Uterus (tissue), 4 donors: Measurements from ENCODE around the gene BAG3. TPM values are rescaled to one million over a fixed set of nuclear protein-coding genes. Genes with fewer than 3 reads are reported as not detected.
A peak's percentile ranks its signal among the peaks of the same experiment; 100 is the strongest.

Experiments used
- DNase-seq, 2 donors: peaks; one replicate each; pipeline ENCODE4 v3.0.0-alpha.2; 2019 to 2020
- H3K27ac ChIP-seq, 2 donors: fragments of 200-600 bp; sonication (generic); 1 replicate in 1 of 2; 2 replicates in 1 of 2; pipeline ENCODE4 v1.5.1; 2016 to 2018
- H3K27me3 ChIP-seq, 2 donors: fragments of 200-600 bp; sonication (generic); one replicate each; pipeline ENCODE4 v1.5.1; 2018 to 2019; ENCODE audit warnings: control low read depth in 1 of 2
- H3K36me3 ChIP-seq, 2 donors: fragments of 200-600 bp; sonication (generic); one replicate each; pipeline ENCODE4 v1.5.1; 2019; ENCODE audit warnings: control low read depth in 1 of 2
- H3K4me1 ChIP-seq, 2 donors: fragments of 200-600 bp; sonication (generic); one replicate each; pipeline ENCODE4 v1.5.1; 2018 to 2019; ENCODE audit warnings: control low read depth in 1 of 2
- H3K4me3 ChIP-seq, 2 donors: fragments of 200-600 bp; sonication (generic); 1 replicate in 1 of 2; 2 replicates in 1 of 2; pipeline ENCODE4 v1.5.1; 2018 to 2019; ENCODE audit warnings: mild to moderate bottlenecking in 1 of 2
- H3K9me3 ChIP-seq, 2 donors: fragments of 200-600 bp; sonication (generic); one replicate each; pipeline ENCODE4 v1.5.1; 2019; ENCODE audit warnings: control low read depth in 1 of 2
- POLR2A ChIP-seq, 2 donors: fragments of 450-650 bp; IDR thresholded peaks; one replicate each; pipeline ENCODE4 v1.6.1; 2016; ENCODE audit warnings: antibody characterized with exemption in 2 of 2, mild to moderate bottlenecking in 1 of 2, moderate library complexity in 1 of 2
- intact Hi-C: fragments of 100-400 bp; cut with DNase I; formaldehyde crosslinking; loops from one replicate; pipeline ENCODE4 v1.15.1; 2023; ENCODE audit warnings: low total_unique reads
- total RNA-seq, 4 donors: library from RNA; depleted of rRNA in 3 of 4; stranded (reverse); fragments of >200 nt in 3 of 4; gene quantifications; one replicate each; pipeline versions ENCODE4 v1.1.0 to v1.2.4, GENCODE V29; 2014 to 2023
- TF ChIP-seq, protein P1 (sequence below), 4 experiments: fragments of 200-600 bp in 2 of 4; fragments of 450-650 bp in 2 of 4; sonication (generic) in 2 of 4; IDR thresholded peaks; one replicate each; pipeline ENCODE4 v1.5.1; 2016 to 2019; ENCODE audit warnings: antibody characterized with exemption in 4 of 4, mild to moderate bottlenecking in 2 of 4, moderate library complexity in 1 of 4
- donor health status: DM: yes; HTN: yes; CAD: no.

BAG3 gene
- total RNA-seq, 4 donors from 2014 or later = 6.6 to 44.1 (median 22.4) TPM

DNA sequence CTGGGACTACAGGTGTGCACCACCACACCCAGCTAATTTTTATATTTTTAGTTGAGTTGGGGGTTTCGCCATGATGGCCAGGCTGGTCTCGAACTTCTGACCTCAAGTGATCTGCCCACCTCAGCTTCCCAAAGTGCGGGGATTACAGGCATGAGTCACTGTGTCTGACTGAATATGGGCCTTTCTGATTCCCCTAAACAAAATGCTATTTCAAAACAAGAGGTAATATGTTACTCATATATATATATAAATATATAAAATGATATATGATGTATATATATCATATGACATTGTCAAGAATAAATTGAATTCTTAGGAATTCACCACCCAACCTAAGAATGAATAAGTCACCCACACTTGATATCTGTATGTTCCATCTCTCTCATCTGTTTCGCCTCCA is 41.7 kb upstream of the BAG3 start:
- Histone ChIP-seq H3K4me1 (no peaks in the 10 kb centered on the region), H3K27me3 (no peaks in the 10 kb centered on the region), H3K27ac (no peak overlapping the region), H3K4me3 (no peak overlapping the region), H3K36me3 (no peaks in the 10 kb centered on the region), H3K9me3 (no peaks in the 10 kb centered on the region)
- intact Hi-C loops = no loop called here
- no peak for TF ChIP-seq POLR2A (IDR thresholded peaks at IDR 0.05)
- TF ChIP-seq, protein P1, sequence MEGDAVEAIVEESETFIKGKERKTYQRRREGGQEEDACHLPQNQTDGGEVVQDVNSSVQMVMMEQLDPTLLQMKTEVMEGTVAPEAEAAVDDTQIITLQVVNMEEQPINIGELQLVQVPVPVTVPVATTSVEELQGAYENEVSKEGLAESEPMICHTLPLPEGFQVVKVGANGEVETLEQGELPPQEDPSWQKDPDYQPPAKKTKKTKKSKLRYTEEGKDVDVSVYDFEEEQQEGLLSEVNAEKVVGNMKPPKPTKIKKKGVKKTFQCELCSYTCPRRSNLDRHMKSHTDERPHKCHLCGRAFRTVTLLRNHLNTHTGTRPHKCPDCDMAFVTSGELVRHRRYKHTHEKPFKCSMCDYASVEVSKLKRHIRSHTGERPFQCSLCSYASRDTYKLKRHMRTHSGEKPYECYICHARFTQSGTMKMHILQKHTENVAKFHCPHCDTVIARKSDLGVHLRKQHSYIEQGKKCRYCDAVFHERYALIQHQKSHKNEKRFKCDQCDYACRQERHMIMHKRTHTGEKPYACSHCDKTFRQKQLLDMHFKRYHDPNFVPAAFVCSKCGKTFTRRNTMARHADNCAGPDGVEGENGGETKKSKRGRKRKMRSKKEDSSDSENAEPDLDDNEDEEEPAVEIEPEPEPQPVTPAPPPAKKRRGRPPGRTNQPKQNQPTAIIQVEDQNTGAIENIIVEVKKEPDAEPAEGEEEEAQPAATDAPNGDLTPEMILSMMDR (IDR thresholded peaks at IDR 0.05) = no peak
- DNase-seq = no peak

DNA sequence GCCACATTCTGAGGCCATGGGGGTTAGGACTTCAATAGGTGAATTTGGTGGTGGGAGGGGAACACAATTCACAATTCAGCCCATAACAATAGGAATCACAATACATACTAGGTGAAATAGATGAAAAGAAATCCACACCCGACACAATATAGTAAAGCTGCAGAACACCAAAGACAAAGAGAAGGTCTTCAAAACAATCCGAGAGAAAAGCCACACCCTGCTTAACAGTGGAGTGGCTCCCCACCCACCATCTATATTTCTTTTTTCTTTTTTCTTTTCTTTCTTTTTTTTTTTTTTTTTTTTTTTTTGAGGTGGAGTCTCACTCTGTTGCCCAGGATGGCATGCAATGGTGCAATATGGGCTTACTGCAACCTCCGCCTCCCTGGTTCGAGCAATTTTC is 39.7 kb upstream of the BAG3 start:
- DNase-seq = no peak
- TF ChIP-seq POLR2A (IDR thresholded peaks at IDR 0.05) = no peak
- TF ChIP-seq, protein P1 (IDR thresholded peaks at IDR 0.05) = no peak
- Histone ChIP-seq H3K4me1 (no peaks in the 10 kb centered on the region), H3K27ac (no peak overlapping the region), H3K4me3 (no peak overlapping the region), H3K9me3 (no peaks in the 10 kb centered on the region), H3K36me3 (no peaks in the 10 kb centered on the region), H3K27me3 (no peaks in the 10 kb centered on the region)
- intact Hi-C loops = no loop called here

DNA sequence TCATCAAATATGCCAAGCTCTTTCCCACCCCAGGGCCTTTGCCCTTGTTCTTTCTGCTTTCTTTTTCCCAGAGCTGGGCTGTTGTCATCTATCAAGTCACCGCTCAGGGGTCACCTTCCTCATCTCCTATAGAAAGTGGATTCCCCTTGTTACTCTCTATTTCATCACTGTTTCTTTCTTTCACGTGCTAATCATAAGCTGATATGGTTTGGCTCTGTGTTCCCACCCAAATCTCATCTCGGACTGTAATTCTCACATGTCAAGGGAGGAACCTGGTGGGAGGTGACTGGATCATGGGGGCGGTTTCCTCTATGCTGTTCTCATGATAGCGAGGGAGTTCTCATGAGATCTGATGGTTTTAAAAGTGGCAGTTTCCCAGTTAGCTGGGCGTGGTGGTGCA is 37.4 kb upstream of the BAG3 start:
- TF ChIP-seq, protein P1 (IDR thresholded peaks at IDR 0.05) = no peak
- TF ChIP-seq POLR2A (IDR thresholded peaks at IDR 0.05) = no peak
- no peaks in the 10 kb centered on the region for H3K9me3 ChIP-seq
- DNase-seq = no peak
- intact Hi-C loops = no loop called here
- no peaks in the 10 kb centered on the region for H3K4me1 ChIP-seq
- H3K36me3 ChIP-seq = no peaks in the 10 kb centered on the region
- H3K4me3 ChIP-seq = no peak overlapping the region
- H3K27ac ChIP-seq = no peak overlapping the region
- H3K27me3 ChIP-seq = no peaks in the 10 kb centered on the region

DNA sequence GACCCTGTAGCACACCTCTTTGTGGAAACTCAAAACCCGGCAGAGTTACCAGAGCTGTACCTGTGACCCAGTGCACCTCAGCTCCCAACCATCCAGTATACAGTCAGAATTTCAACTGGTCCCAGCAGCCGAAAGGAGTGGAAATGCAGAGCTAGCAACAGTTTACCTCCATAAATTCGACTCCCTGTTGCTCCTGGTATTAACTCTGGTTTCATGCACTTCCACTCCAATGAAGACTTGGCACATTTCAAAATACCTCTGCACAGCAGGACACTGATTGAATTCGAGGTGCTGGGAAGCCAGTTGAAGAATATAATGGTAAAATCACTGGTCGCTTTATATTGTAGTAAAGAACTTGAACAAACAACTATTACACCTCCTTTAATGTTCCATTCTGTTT is 36.5 kb upstream of the BAG3 start:
- TF ChIP-seq, protein P1 (IDR thresholded peaks at IDR 0.05) = no peak

DNA sequence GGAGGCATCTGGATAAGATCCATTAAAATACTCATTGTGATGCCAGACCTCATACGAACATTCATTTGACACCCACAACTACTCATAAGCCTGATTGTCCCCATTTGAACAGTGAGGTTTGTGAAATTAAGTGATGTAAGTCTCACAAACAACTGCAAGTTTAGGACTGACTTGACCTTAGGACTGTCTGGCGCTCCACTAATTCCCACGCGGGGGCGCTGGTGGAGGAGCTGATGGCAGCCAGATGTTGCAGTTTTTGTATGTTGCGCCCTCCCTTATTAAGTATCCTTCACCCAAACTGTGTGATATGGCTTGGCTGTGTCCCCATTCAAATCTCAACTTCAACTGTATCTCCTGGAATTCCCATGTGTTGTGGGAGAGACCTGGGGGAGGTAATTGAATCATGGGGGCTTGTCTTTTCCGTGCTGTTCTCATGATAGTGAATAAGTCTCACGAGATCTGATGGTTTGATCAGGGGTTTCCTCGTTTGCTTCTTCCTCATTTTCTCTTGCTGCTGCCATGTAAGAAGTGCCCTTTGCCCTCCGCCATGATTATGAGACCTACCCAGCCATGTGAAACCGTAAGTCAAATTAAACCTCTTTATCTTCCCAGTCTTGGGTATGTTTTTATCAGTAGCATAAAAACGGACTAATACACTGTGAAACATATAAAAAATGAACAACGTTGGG is 34.2 kb upstream of the BAG3 start:
- H3K4me1 ChIP-seq = no peaks in the 10 kb centered on the region
- TF ChIP-seq, protein P1 (IDR thresholded peaks at IDR 0.05) = no peak
- no peak for TF ChIP-seq POLR2A (IDR thresholded peaks at IDR 0.05)
- no peaks in the 10 kb centered on the region for H3K9me3 ChIP-seq
- no peaks in the 10 kb centered on the region for H3K36me3 ChIP-seq
- H3K27ac ChIP-seq = no peak overlapping the region
- intact Hi-C loops = no loop called here
- DNase-seq = peak in 1 of 2 donors; percentile 39
- no peak overlapping the region for H3K4me3 ChIP-seq
- no peaks in the 10 kb centered on the region for H3K27me3 ChIP-seq

More for the DNA sequence above, 36.5 kb upstream of the BAG3 start:
- Histone ChIP-seq H3K36me3 (no peaks in the 10 kb centered on the region), H3K4me1 (no peaks in the 10 kb centered on the region), H3K4me3 (no peak overlapping the region), H3K27me3 (no peaks in the 10 kb centered on the region), H3K27ac (no peak overlapping the region), H3K9me3 (no peaks in the 10 kb centered on the region)
- DNase-seq = no peak
- intact Hi-C loops = no loop called here
